WTC11 (cell line): Measurements from ENCODE around the gene FOXRED2. TPM values are rescaled to one million over a fixed set of nuclear protein-coding genes. Genes with fewer than 3 reads are reported as not detected.

Experiments used
- ATAC-seq: fragments of 200-7000 bp; cut with Tn5 transposase; 2 replicates; pipeline ENCODE4 v1.10.0; 2021; ENCODE audit warnings: mild to moderate bottlenecking, moderate library complexity
- CTCF ChIA-PET: fragments of 300-600 bp; sonication (Branson Sonifier 250); formaldehyde crosslinking; loops from one replicate; lab custom pipeline; 2021; ENCODE audit warnings: antibody characterized with exemption; lab: Charles Lee
- POLR2A ChIA-PET: fragments of 350-600 bp; sonication (Branson Sonifier 250); formaldehyde crosslinking; loops from one replicate; lab custom pipeline; 2021; ENCODE audit warnings: antibody characterized with exemption; lab: Charles Lee
- DNase-seq: peaks from one replicate; pipeline ENCODE4 v3.0.0; 2021; ENCODE audit warnings: low spot score
- H3K27ac Mint-ChIP-seq: 2 replicates; pipeline ENCODE4 v1.8.0; 2021; ENCODE audit warnings: mixed read lengths
- H3K27me3 Mint-ChIP-seq: 2 replicates; pipeline ENCODE4 v1.8.0; 2021; ENCODE audit warnings: low read depth, mild to moderate bottlenecking, moderate library complexity, mixed read lengths
- H3K36me3 Mint-ChIP-seq: 2 replicates; pipeline ENCODE4 v1.8.0; 2021; ENCODE audit warnings: mixed read lengths
- H3K4me1 Mint-ChIP-seq: 2 replicates; pipeline ENCODE4 v1.8.0; 2022; ENCODE audit warnings: mixed read lengths
- H3K4me3 Mint-ChIP-seq: 2 replicates; pipeline ENCODE4 v1.8.0; 2021; ENCODE audit warnings: mild to moderate bottlenecking, moderate library complexity, mixed read lengths
- H3K9me3 Mint-ChIP-seq: 2 replicates; pipeline ENCODE4 v1.8.0; 2021; ENCODE audit warnings: mixed read lengths
- AFF4 ChIP-seq: sonication (generic); formaldehyde crosslinking; IDR thresholded peaks from 2 replicates; pipeline ENCODE4 v1.8.1; 2023; ENCODE audit warnings: mild to moderate bottlenecking, missing genetic modification reagents, borderline replicate concordance
- AR ChIP-seq: fragments of 250-450 bp; sonication (Bioruptor Pico); IDR thresholded peaks from 2 replicates; pipeline ENCODE4 v1.9.0; 2021; ENCODE audit warnings: mild to moderate bottlenecking
- ATF1 ChIP-seq: sonication (generic); formaldehyde crosslinking; IDR thresholded peaks from 2 replicates; pipeline ENCODE4 v1.8.1; 2023; ENCODE audit warnings: mild to moderate bottlenecking, moderate library complexity, missing genetic modification reagents
- CBFB ChIP-seq: sonication (generic); formaldehyde crosslinking; IDR thresholded peaks from 2 replicates; pipeline ENCODE4 v1.8.1; 2022; ENCODE audit warnings: mild to moderate bottlenecking, low read depth, missing genetic modification reagents
- ESRRA ChIP-seq: sonication (generic); formaldehyde crosslinking; IDR thresholded peaks from 2 replicates; pipeline ENCODE4 v1.8.1; 2022; ENCODE audit warnings: mild to moderate bottlenecking, missing genetic modification reagents, borderline replicate concordance
- FOXK1 ChIP-seq: sonication (generic); formaldehyde crosslinking; IDR thresholded peaks from 2 replicates; pipeline ENCODE4 v1.8.0; 2022; ENCODE audit warnings: mild to moderate bottlenecking, moderate library complexity, missing genetic modification reagents
- HMGA2 ChIP-seq: fragments of 250-450 bp; sonication (Bioruptor Pico); IDR thresholded peaks from 2 replicates; pipeline ENCODE4 v1.4.0; 2021; ENCODE audit warnings: mild to moderate bottlenecking, moderate library complexity
- IRF2 ChIP-seq: sonication (generic); formaldehyde crosslinking; IDR thresholded peaks from 2 replicates; pipeline ENCODE4 v1.8.0; 2022; ENCODE audit warnings: low read depth, missing genetic modification reagents, borderline replicate concordance
- OVOL2 ChIP-seq: fragments of 250-450 bp; sonication (Bioruptor Pico); IDR thresholded peaks from 2 replicates; pipeline ENCODE4 v1.9.0; 2021; ENCODE audit warnings: mild to moderate bottlenecking, borderline replicate concordance
- RELA ChIP-seq: sonication (generic); formaldehyde crosslinking; IDR thresholded peaks from 2 replicates; pipeline ENCODE4 v1.8.1; 2022; ENCODE audit warnings: missing genetic modification reagents, mild to moderate bottlenecking, borderline replicate concordance
- RORB ChIP-seq: fragments of 250-450 bp; sonication (Bioruptor Pico); IDR thresholded peaks from 2 replicates; pipeline ENCODE4 v1.9.0; 2021; ENCODE audit warnings: mild to moderate bottlenecking
- TEAD1 ChIP-seq: sonication (generic); formaldehyde crosslinking; IDR thresholded peaks from 2 replicates; pipeline ENCODE4 v1.8.0; 2022; ENCODE audit warnings: mild to moderate bottlenecking, missing genetic modification reagents
- TP53 ChIP-seq: sonication (generic); formaldehyde crosslinking; IDR thresholded peaks from 2 replicates; pipeline ENCODE4 v1.8.1; 2023; ENCODE audit warnings: mild to moderate bottlenecking, missing genetic modification reagents
- ZBTB21 ChIP-seq: sonication (generic); formaldehyde crosslinking; IDR thresholded peaks from 2 replicates; pipeline ENCODE4 v1.8.1; 2023; ENCODE audit warnings: mild to moderate bottlenecking, missing genetic modification reagents, borderline replicate concordance
- ZNF121 ChIP-seq: sonication (generic); formaldehyde crosslinking; IDR thresholded peaks from 2 replicates; pipeline ENCODE4 v1.8.0; 2023; ENCODE audit warnings: missing genetic modification reagents
- ZNF219 ChIP-seq: sonication (generic); formaldehyde crosslinking; IDR thresholded peaks from 2 replicates; pipeline ENCODE4 v1.8.0; 2023; ENCODE audit warnings: missing genetic modification reagents, mild to moderate bottlenecking, borderline replicate concordance
- ZNF416 ChIP-seq: fragments of 250-450 bp; sonication (Bioruptor Pico); IDR thresholded peaks from 2 replicates; pipeline ENCODE4 v1.9.0; 2021; ENCODE audit warnings: mild to moderate bottlenecking, inconsistent platforms
- total RNA-seq: library from RNA; stranded (reverse); gene quantifications from 3 replicates; pipeline ENCODE4 v1.2.3, GENCODE V29; 2021
- TF ChIP-seq, protein P1 (sequence below): sonication (generic); formaldehyde crosslinking; conservative IDR thresholded peaks from 2 replicates; pipeline ENCODE4 v1.8.1; 2022; ENCODE audit warnings: mild to moderate bottlenecking, missing genetic modification reagents
- TF ChIP-seq, protein P2 (sequence below): sonication (generic); formaldehyde crosslinking; IDR thresholded peaks from 2 replicates; pipeline ENCODE4 v1.8.0; 2022; ENCODE audit warnings: mild to moderate bottlenecking, missing genetic modification reagents
- TF ChIP-seq, protein P3 (sequence below): fragments of 200-600 bp; IDR thresholded peaks from 2 replicates; pipeline ENCODE4 v1.8.0; 2022; ENCODE audit warnings: antibody characterized with exemption
- TF ChIP-seq, protein P4 (sequence below): fragments of 250-450 bp; sonication (Bioruptor Pico); IDR thresholded peaks from 2 replicates; pipeline ENCODE4 v1.9.0; 2021; ENCODE audit warnings: mild to moderate bottlenecking
- TF ChIP-seq, protein P5 (sequence below): sonication (generic); formaldehyde crosslinking; IDR thresholded peaks from 2 replicates; pipeline ENCODE4 v1.8.1; 2023; ENCODE audit warnings: mild to moderate bottlenecking, missing genetic modification reagents, moderate library complexity
- TF ChIP-seq, protein P6 (sequence below): sonication (generic); formaldehyde crosslinking; IDR thresholded peaks from 2 replicates; pipeline ENCODE4 v1.8.1; 2022; ENCODE audit warnings: mild to moderate bottlenecking, missing genetic modification reagents, moderate library complexity, borderline replicate concordance

The FOXRED2 gene
- total RNA-seq, 1 experiment from 2014 or later: 20.1 TPM

DNA sequence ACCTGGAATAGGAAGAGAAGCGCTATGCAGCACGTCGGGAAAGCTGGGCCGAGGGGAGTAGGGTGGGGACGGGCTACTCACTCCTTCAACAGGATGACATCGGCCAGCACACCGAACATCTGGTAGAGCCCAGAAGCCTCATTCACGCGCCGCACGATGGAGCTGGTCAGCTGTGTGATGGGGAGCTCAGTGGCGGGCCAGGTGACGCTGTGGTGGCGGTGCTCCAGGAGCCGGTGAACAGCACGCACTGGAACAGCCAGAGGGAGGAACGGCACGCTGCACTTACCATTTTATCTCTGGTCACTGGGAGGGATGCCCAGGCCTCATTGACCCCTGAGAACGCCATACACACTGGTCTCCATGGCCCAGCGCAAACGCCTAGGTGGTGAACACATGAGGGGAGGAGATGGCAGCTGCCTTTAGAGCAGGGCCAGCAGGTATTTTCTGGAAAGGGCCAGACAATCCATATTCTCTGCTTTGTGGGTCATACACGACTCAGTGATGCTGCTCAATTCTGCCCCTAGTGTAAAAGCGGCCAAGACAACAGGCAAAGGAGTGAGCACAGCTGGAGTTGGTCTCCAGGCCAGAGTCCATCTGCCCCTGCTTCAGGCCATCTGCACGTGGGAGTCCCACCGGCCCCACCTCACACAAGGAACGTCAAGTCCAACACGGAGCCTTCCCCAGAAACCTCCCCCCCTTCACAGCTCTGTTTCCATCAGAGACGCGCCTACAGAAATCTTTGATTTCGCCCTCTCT, 8.8 kb downstream of the FOXRED2 start:
- ATAC-seq: peak; percentile 56
- TF ChIP-seq ATF1 (CRISPR knock-in tag) (no peak), RELA (CRISPR knock-in tag) (no peak), RORB (CRISPR knock-in tag) (no peak), ZNF416 (no peak), ZBTB21 (CRISPR knock-in tag) (no peak), OVOL2 (CRISPR knock-in tag) (no peak), TP53 (CRISPR knock-in tag) (no peak), IRF2 (no peak), TEAD1 (CRISPR knock-in tag) (no peak), ZNF121 (no peak), CBFB (CRISPR knock-in tag) (no peak), AR (CRISPR knock-in tag) (no peak), ZNF219 (CRISPR knock-in tag) (no peak), HMGA2 (no peak), ESRRA (no peak)
- TF ChIP-seq, protein P1, sequence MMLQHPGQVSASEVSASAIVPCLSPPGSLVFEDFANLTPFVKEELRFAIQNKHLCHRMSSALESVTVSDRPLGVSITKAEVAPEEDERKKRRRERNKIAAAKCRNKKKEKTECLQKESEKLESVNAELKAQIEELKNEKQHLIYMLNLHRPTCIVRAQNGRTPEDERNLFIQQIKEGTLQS: no peak
- TF ChIP-seq, protein P2, sequence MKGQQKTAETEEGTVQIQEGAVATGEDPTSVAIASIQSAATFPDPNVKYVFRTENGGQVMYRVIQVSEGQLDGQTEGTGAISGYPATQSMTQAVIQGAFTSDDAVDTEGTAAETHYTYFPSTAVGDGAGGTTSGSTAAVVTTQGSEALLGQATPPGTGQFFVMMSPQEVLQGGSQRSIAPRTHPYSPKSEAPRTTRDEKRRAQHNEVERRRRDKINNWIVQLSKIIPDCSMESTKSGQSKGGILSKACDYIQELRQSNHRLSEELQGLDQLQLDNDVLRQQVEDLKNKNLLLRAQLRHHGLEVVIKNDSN (CRISPR knock-in tag): no peak
- TF ChIP-seq, protein P3, sequence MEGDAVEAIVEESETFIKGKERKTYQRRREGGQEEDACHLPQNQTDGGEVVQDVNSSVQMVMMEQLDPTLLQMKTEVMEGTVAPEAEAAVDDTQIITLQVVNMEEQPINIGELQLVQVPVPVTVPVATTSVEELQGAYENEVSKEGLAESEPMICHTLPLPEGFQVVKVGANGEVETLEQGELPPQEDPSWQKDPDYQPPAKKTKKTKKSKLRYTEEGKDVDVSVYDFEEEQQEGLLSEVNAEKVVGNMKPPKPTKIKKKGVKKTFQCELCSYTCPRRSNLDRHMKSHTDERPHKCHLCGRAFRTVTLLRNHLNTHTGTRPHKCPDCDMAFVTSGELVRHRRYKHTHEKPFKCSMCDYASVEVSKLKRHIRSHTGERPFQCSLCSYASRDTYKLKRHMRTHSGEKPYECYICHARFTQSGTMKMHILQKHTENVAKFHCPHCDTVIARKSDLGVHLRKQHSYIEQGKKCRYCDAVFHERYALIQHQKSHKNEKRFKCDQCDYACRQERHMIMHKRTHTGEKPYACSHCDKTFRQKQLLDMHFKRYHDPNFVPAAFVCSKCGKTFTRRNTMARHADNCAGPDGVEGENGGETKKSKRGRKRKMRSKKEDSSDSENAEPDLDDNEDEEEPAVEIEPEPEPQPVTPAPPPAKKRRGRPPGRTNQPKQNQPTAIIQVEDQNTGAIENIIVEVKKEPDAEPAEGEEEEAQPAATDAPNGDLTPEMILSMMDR: no peak
- TF ChIP-seq, protein P4, sequence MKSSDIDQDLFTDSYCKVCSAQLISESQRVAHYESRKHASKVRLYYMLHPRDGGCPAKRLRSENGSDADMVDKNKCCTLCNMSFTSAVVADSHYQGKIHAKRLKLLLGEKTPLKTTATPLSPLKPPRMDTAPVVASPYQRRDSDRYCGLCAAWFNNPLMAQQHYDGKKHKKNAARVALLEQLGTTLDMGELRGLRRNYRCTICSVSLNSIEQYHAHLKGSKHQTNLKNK (CRISPR knock-in tag): no peak
- CTCF ChIA-PET: interaction anchor here (0.5 to 2.8 kb wide), 2 partner anchors 11 to 12 kb away, joined by 4 to 8 read pairs; no protein-coding TSS in a partner anchor
- Mint-ChIP-seq H3K36me3 (peaks cover 13% of the 10 kb centered on the region), H3K27ac (no peak overlapping the region), H3K4me1 (no peaks in the 10 kb centered on the region), H3K4me3 (no peak overlapping the region), H3K27me3 (no peaks in the 10 kb centered on the region), H3K9me3 (no peaks in the 10 kb centered on the region)
- no peak for DNase-seq
- POLR2A ChIA-PET: no interaction called here

- Mint-ChIP-seq H3K27me3 (no peaks in the 10 kb centered on the region), H3K27ac (no peak overlapping the region), H3K4me3 (no peak overlapping the region), H3K36me3 (peaks cover 26% of the 10 kb centered on the region), H3K4me1 (no peaks in the 10 kb centered on the region), H3K9me3 (no peaks in the 10 kb centered on the region)
- POLR2A ChIA-PET: no interaction called here
- DNase-seq (no peak), ATAC-seq (no peak)
- CTCF ChIA-PET: interaction anchor here (1.2 kb wide), 1 partner anchor 17 kb away, joined by 3 read pairs; no protein-coding TSS in a partner anchor
- TF ChIP-seq, protein P5, sequence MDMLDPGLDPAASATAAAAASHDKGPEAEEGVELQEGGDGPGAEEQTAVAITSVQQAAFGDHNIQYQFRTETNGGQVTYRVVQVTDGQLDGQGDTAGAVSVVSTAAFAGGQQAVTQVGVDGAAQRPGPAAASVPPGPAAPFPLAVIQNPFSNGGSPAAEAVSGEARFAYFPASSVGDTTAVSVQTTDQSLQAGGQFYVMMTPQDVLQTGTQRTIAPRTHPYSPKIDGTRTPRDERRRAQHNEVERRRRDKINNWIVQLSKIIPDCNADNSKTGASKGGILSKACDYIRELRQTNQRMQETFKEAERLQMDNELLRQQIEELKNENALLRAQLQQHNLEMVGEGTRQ (CRISPR knock-in tag): no peak
- TF ChIP-seq, protein P6, sequence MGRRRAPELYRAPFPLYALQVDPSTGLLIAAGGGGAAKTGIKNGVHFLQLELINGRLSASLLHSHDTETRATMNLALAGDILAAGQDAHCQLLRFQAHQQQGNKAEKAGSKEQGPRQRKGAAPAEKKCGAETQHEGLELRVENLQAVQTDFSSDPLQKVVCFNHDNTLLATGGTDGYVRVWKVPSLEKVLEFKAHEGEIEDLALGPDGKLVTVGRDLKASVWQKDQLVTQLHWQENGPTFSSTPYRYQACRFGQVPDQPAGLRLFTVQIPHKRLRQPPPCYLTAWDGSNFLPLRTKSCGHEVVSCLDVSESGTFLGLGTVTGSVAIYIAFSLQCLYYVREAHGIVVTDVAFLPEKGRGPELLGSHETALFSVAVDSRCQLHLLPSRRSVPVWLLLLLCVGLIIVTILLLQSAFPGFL (CRISPR knock-in tag): no peak
- TF ChIP-seq ZBTB21 (CRISPR knock-in tag): no peak
- no peak for TF ChIP-seq IRF2
- no peak for TF ChIP-seq FOXK1
- no peak for TF ChIP-seq TEAD1 (CRISPR knock-in tag)
- no peak for TF ChIP-seq TP53 (CRISPR knock-in tag)
- no peak for TF ChIP-seq AFF4 (CRISPR knock-in tag)
- TF ChIP-seq ZNF219 (CRISPR knock-in tag): no peak
These were observed 13.1 kb downstream of the FOXRED2 start for GRCh38 chr22:36493690-36494110.
